Measurements from ENCODE around the gene GPR6. TPM values are rescaled to one million over a fixed set of nuclear protein-coding genes. Genes with fewer than 3 reads are reported as not detected.

Gene GPR6
- total RNA-seq, 4 donors from 2014 or later, result not detected

DNA sequence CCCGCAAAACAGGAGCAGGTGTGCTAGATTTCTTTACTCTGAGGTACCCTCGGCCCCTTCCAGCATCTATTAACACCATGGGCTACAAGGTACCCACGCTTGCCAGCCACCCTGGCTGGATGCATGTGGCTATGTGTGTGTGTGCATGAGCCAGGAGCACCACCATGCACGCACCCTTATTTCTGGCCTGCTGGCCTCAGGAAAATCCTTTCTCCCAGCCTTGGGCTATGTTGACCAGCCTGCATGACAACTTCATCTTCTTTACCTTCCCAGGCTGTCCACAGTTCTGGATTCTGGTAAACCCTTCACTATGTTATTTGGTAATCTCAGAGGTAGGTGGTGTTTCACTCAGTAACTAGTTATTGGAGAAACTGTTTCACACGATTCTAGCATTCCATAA is 40.4 kb downstream of the GPR6 start:
- TF ChIP-seq, protein P1, sequence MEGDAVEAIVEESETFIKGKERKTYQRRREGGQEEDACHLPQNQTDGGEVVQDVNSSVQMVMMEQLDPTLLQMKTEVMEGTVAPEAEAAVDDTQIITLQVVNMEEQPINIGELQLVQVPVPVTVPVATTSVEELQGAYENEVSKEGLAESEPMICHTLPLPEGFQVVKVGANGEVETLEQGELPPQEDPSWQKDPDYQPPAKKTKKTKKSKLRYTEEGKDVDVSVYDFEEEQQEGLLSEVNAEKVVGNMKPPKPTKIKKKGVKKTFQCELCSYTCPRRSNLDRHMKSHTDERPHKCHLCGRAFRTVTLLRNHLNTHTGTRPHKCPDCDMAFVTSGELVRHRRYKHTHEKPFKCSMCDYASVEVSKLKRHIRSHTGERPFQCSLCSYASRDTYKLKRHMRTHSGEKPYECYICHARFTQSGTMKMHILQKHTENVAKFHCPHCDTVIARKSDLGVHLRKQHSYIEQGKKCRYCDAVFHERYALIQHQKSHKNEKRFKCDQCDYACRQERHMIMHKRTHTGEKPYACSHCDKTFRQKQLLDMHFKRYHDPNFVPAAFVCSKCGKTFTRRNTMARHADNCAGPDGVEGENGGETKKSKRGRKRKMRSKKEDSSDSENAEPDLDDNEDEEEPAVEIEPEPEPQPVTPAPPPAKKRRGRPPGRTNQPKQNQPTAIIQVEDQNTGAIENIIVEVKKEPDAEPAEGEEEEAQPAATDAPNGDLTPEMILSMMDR (IDR thresholded peaks at IDR 0.05), result no peak
- no peak for TF ChIP-seq POLR2A (IDR thresholded peaks at IDR 0.05)
- Histone ChIP-seq H3K4me3 (no peak overlapping the region), H3K27me3 (no peaks in the 10 kb centered on the region), H3K9me3 (no peaks in the 10 kb centered on the region), H3K4me1 (no peaks in the 10 kb centered on the region), H3K36me3 (no peaks in the 10 kb centered on the region), H3K27ac (no peak overlapping the region)
- DNase-seq, result no peak

DNA sequence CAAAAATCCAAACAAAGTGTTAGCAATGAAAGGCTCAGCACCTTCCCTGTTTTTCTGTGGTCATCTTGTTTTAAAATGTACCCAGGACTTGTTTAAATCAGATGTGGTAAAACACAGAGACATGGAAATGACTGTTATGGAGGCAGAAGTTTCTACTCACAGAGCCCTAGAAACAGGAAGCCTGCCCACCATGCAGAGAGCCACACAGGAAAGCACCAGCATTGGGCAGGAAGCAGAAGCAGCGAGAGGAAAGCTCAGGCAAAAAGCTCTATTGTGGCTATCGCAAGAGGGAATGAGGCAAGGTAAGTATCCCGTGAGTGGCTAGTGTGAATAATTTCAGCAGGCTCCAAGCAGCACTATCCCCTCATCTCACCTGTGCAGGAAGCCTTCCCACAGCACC is 42.8 kb downstream of the GPR6 start:
- Histone ChIP-seq H3K27me3 (no peaks in the 10 kb centered on the region), H3K27ac (no peak overlapping the region), H3K4me1 (no peaks in the 10 kb centered on the region), H3K9me3 (no peaks in the 10 kb centered on the region), H3K4me3 (no peak overlapping the region), H3K36me3 (no peaks in the 10 kb centered on the region)
- TF ChIP-seq POLR2A (IDR thresholded peaks at IDR 0.05), result no peak
- TF ChIP-seq, protein P1 (IDR thresholded peaks at IDR 0.05), result no peak
- no peak for DNase-seq

DNA sequence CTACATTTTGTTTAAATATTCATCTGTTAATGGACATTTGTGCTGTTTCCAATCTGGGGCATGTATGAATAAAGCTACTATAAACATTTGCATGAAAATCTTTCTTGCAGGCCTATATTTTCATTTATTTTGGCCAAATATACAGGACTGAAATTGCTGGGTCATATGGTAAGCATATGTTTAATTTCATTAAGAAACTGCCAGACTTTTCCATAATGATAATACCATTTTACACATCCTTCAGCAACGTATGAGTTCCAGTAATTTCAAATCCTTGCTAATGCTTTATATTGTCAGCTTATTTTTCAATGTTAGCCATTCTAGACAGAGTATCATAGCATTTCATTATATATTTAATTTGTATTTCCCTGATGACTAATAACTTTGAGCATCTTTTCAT is 51.0 kb downstream of the GPR6 start:
- no peaks in the 10 kb centered on the region for H3K9me3 ChIP-seq
- H3K27ac ChIP-seq, result no peak overlapping the region
- H3K36me3 ChIP-seq, result no peaks in the 10 kb centered on the region
- H3K4me3 ChIP-seq, result no peak overlapping the region
- DNase-seq, result no peak
- H3K27me3 ChIP-seq, result no peaks in the 10 kb centered on the region
- TF ChIP-seq, protein P1 (IDR thresholded peaks at IDR 0.05), result no peak
- H3K4me1 ChIP-seq, result no peaks in the 10 kb centered on the region

Other genes starting within 250 kb of the GPR6 start
- gene WASF1, start 201.4 kb downstream of the GPR6 start, total RNA-seq, result 10 to 100 TPM in 1 of 4 donors, 1 to 10 TPM in 3; 1.8 to 14.0 (median 5.9) TPM
- 10 to 100 TPM; 12.7 to 29.7 (median 20.5) TPM for gene CDC40, start 202.1 kb downstream of the GPR6 start, total RNA-seq

Measured in Peyer's patch (tissue), 4 donors.